Heart left ventricle (tissue), 16 donors: ENCODE measurements around the gene CNIH2. TPM values are rescaled to one million over a fixed set of nuclear protein-coding genes. Genes with fewer than 3 reads are reported as not detected.

Experiments used
- ATAC-seq, 4 donors: fragments of 200-7000 bp; cut with Tn5 transposase; one replicate each; pipeline ENCODE4 v1.9.1; 2020 to 2022; ENCODE audit warnings: moderate library complexity in 4 of 4, mild to moderate bottlenecking in 3 of 4, moderate number of reproducible peaks in 1 of 4
- DNase-seq, 5 donors: peaks; one replicate each; pipeline ENCODE4 v3.0.0-alpha.2; 2020
- H3K27ac ChIP-seq, 12 donors: fragments of 200-600 bp; sonication (generic) in 4 of 12; one replicate each; pipeline versions ENCODE4 v1.5.0 to v1.8.0; 2016 to 2022; ENCODE audit warnings: mild to moderate bottlenecking in 2 of 12
- H3K27me3 ChIP-seq, 9 donors: fragments of 200-600 bp; sonication (generic) in 2 of 9; one replicate each; pipeline versions ENCODE4 v1.5.1 to v1.8.0; 2016 to 2022; ENCODE audit warnings: mild to moderate bottlenecking in 3 of 9
- H3K36me3 ChIP-seq, 9 donors: fragments of 200-600 bp; sonication (generic) in 2 of 9; one replicate each; pipeline versions ENCODE4 v1.5.0 to v1.8.0; 2018 to 2022; ENCODE audit warnings: mild to moderate bottlenecking in 2 of 9
- H3K4me1 ChIP-seq, 12 donors: fragments of 200-600 bp; sonication (generic) in 4 of 12; one replicate each; pipeline versions ENCODE4 v1.5.0 to v1.8.0; 2016 to 2022; ENCODE audit warnings: mild to moderate bottlenecking in 3 of 12
- H3K4me3 ChIP-seq, 12 donors: fragments of 200-600 bp; sonication (generic) in 4 of 12; one replicate each; pipeline versions ENCODE4 v1.5.0 to v1.8.0; 2017 to 2022; ENCODE audit warnings: mild to moderate bottlenecking in 9 of 12, moderate library complexity in 4 of 12
- H3K9me3 ChIP-seq, 12 donors: fragments of 200-600 bp; sonication (generic) in 4 of 12; one replicate each; pipeline versions ENCODE4 v1.5.0 to v1.8.0; 2016 to 2022; ENCODE audit warnings: mild to moderate bottlenecking in 1 of 12
- CTCF ChIP-seq, 12 donors: fragments of 200-600 bp; sonication (generic) in 4 of 12; IDR thresholded peaks; one replicate each; pipeline versions ENCODE4 v1.5.0 to v1.8.0; 2018 to 2022; ENCODE audit warnings: antibody characterized with exemption in 12 of 12, mild to moderate bottlenecking in 5 of 12
- POLR2A ChIP-seq, 2 donors: fragments of 450-650 bp; IDR thresholded peaks; one replicate each; pipeline ENCODE4 v1.6.1; 2017; ENCODE audit warnings: antibody characterized with exemption in 2 of 2, mild to moderate bottlenecking in 2 of 2, moderate library complexity in 2 of 2
- WGBS, 4 donors: extraction: QIAGEN DNeasy Blood & Tissue Kit in 2 of 4; methylation state at CpG; one replicate each; pipeline versions ENCODE4 v1.1.5 to v1.1.7; 2013 to 2018; 5-methylcytosine and 5-hydroxymethylcytosine counted together
- intact Hi-C, 10 donors: fragments of 100-400 bp; cut with DNase I; formaldehyde crosslinking; loops; one replicate each; pipeline versions ENCODE4 v1.11.1 to v1.14.2; 2022
- polyA plus RNA-seq, 2 donors: library from polyadenylated mRNA; stranded (reverse); fragments of 200-250 nt; gene quantifications; one replicate each; pipeline ENCODE4 v1.2.3, GENCODE V29; 2013
- total RNA-seq, 9 donors: library from RNA; depleted of rRNA in 2 of 9; stranded (reverse); fragments of >200 nt in 2 of 9; fragmentation: NEBNext Ultra II Directional in 3 of 9; extraction: Animal tissue kit (Norgen Biotek cat#: 25700) in 3 of 9; gene quantifications; one replicate each; pipeline versions ENCODE4 v1.1.0 to v1.2.4, GENCODE V29; 2016 to 2023
- donor health status: ischemic (EF 13 %, LVEDD 7.1; RV severe dilation, severe dysfunction).
- donor health status: healthy with polysubstance abuse.
- donor health status: DM: no; HTN: yes; CAD: no.
- donor health status: DM: no; HTN: no; CAD: no.
- donor health status: ischemic (EF 25% LVEDD 6.9; RV normal size, moderate dysfunction).
- donor health status: ischemic (EF 25% LVEDD 5.7; RV mildly dilated, moderate dysfunction).
- donor health status: healthy.
- donor health status: DM: yes; HTN: yes; CAD: no.
- donor health status: ischemic (EF 35%, LVEDD 5.7; RV mildly dilated, moderate dysfunction).
- donor health status: nonischemic (EF 11% LVEDD 7.7; RV severe dilation, severe dysfunction).
- donor health status: DM: yes; HTN: yes; CAD: no.
- donor health status: PGD.
- donor health status: ischemic (EF 29% LVEDD 5.4; RV normal size, mild dysfunction).
- donor health status: nonischemic (EF 23%, LVEDD 6.1; RV moderate dilation, normal function).

CNIH2 gene
- total and polyA plus RNA-seq, 11 donors: 0.08 to 0.40 (median 0.25) TPM; not detected in 8

GRCh38 chr11:66311965-66312548, 34.1 kb downstream of the CNIH2 start:
- peak in 1 of 2 donors; percentile 42 for TF ChIP-seq POLR2A (IDR thresholded peaks at IDR 0.05)
- TF ChIP-seq CTCF (IDR thresholded peaks at IDR 0.05): peak in 11 of 12 donors; percentile 9 to 98 (median 87)
- intact Hi-C loops: loop anchor here in 9 of 10 donors (1.0 to 5.0 kb wide), 7 partner anchors 15 to 365 kb away; partner anchors contain the start of genes B4GAT1 (in 3 of the 9), BRMS1 (in 3 of the 9) and RBM4B (in 1 of the 9)
- ATAC-seq (peak; percentile 80 to 87 (median 82)), DNase-seq (peak; percentile 92 to 96 (median 93))
- 0 to 2% (median 0%) methylated on average over 29 to 44 of the region's 44 CpGs for WGBS, 4 donors
- Histone ChIP-seq H3K36me3 (no peaks in the 10 kb centered on the region), H3K27me3 (no peaks in the 10 kb centered on the region), H3K9me3 (no peaks in the 10 kb centered on the region), H3K4me1 (peaks cover 0 to 37% (median 18%) of the 10 kb centered on the region in 12 donors), H3K4me3 (peak overlapping the region; percentile 18 to 66 (median 62)), H3K27ac (peak overlapping the region; percentile 53 to 94 (median 84))

GRCh38 chr11:66312549-66313320, 34.8 kb downstream of the CNIH2 start:
- Histone ChIP-seq H3K9me3 (no peaks in the 10 kb centered on the region), H3K4me3 (peak overlapping the region; percentile 18 to 66 (median 62)), H3K4me1 (peaks cover 0 to 44% (median 23%) of the 10 kb centered on the region in 12 donors), H3K36me3 (no peaks in the 10 kb centered on the region), H3K27ac (peak overlapping the region; percentile 53 to 94 (median 88)), H3K27me3 (no peaks in the 10 kb centered on the region)
- peak; percentile 99 for DNase-seq
- peak in 1 of 2 donors; percentile 80 for TF ChIP-seq POLR2A (IDR thresholded peaks at IDR 0.05)
- no peak for TF ChIP-seq CTCF (IDR thresholded peaks at IDR 0.05)
- intact Hi-C loops: loop anchor here in 9 of 10 donors (1.0 to 5.0 kb wide), 7 partner anchors 15 to 365 kb away; partner anchors contain the start of genes B4GAT1 (in 3 of the 9), BRMS1 (in 3 of the 9) and RBM4B (in 1 of the 9)
- WGBS, 4 donors: 1 to 2% (median 2%) methylated on average over 43 to 52 of the region's 52 CpGs
- peak; percentile 86 to 90 (median 90) for ATAC-seq

GRCh38 chr11:66313321-66314185, 35.6 kb downstream of the CNIH2 start:
- ATAC-seq (no peak), DNase-seq (peak in 1 of 5 donors; percentile 76)
- H3K27me3 ChIP-seq: no peaks in the 10 kb centered on the region
- no peaks in the 10 kb centered on the region for H3K9me3 ChIP-seq
- peaks cover 0 to 52% (median 31%) of the 10 kb centered on the region in 12 donors for H3K4me1 ChIP-seq
- H3K27ac ChIP-seq: peak overlapping the region; percentile 33 to 94 (median 88)
- WGBS, 4 donors: 36 to 50% (median 44%) methylated on average over 17 to 38 of the region's 38 CpGs
- H3K4me3 ChIP-seq: peak overlapping the region; percentile 14 to 66 (median 62)
- no peaks in the 10 kb centered on the region for H3K36me3 ChIP-seq
- TF ChIP-seq CTCF (IDR thresholded peaks at IDR 0.05) (peak in 4 of 12 donors; percentile 13 to 35 (median 28)), POLR2A (IDR thresholded peaks at IDR 0.05) (no peak)
- intact Hi-C loops: loop anchor here in 8 of 10 donors (2.0 to 5.0 kb wide), 4 partner anchors 15 to 364 kb away; partner anchors contain the start of genes B4GAT1 (in 3 of the 8), BRMS1 (in 3 of the 8) and RBM4B (in 1 of the 8)
